Measurements from ENCODE around the gene PTCHD1. TPM values are rescaled to one million over a fixed set of nuclear protein-coding genes. Genes with fewer than 3 reads are reported as not detected.

The PTCHD1 gene
- total RNA-seq, 1 experiment from 2014 or later = 1.4 TPM

- ChIA-PET POLR2A (no interaction called here), CTCF (no interaction called here)
- DNase-seq (ENCODE audit: low read depth, low spot score) (no peak), ATAC-seq (no peak)
- Histone ChIP-seq H3K9me3 (ENCODE audit: control insufficient read depth, insufficient read depth, low read depth, low read length) (no peaks in the 10 kb centered on the region), H3K36me3 (ENCODE audit: control insufficient read depth, insufficient read depth, low read length) (no peaks in the 10 kb centered on the region), H3K4me1 (ENCODE audit: control insufficient read depth, insufficient read depth, low read length) (no peaks in the 10 kb centered on the region), H3K4me3 (ENCODE audit: low read depth in 2 of 2, low read length in 2 of 2) (no peak overlapping the region), H3K27ac (ENCODE audit: low read length) (no peak overlapping the region), H3K27me3 (ENCODE audit: control insufficient read depth, insufficient read depth, low read length) (no peaks in the 10 kb centered on the region)
- intact Hi-C loops (cut with micrococcal nuclease; ENCODE audit: unreplicated experiment) (no loop called here), in situ Hi-C loops (cut with HindIII; ENCODE audit: low pct_unique_long_range_greater_than_20kb, low sequenced_read_pairs) (no loop called here)
- TF ChIP-seq REST (IDR thresholded peaks at IDR 0.05; ENCODE audit: insufficient read depth in 1 of 2, low read depth in 2 of 2, low read length in 1 of 2) (no peak), CTCF (IDR thresholded peaks at IDR 0.05) (no peak), SIN3A (IDR thresholded peaks at IDR 0.05; ENCODE audit: borderline replicate concordance, insufficient read depth, low read depth, low read length) (no peak), TCF7L2 (IDR thresholded peaks at IDR 0.05; ENCODE audit: low read depth, low read length) (no peak)
- no TSS peak for BruUV-seq (replicated peaks)
Measured at GRCh38 chrX:23394421-23394820, 59.8 kb downstream of the PTCHD1 start.

GRCh38 chrX:23396263-23396662, 61.6 kb downstream of the PTCHD1 start:
- Histone ChIP-seq H3K36me3 (ENCODE audit: control insufficient read depth, insufficient read depth, low read length) (no peaks in the 10 kb centered on the region), H3K9me3 (ENCODE audit: control insufficient read depth, insufficient read depth, low read depth, low read length) (no peaks in the 10 kb centered on the region), H3K4me1 (ENCODE audit: control insufficient read depth, insufficient read depth, low read length) (no peaks in the 10 kb centered on the region), H3K27me3 (ENCODE audit: control insufficient read depth, insufficient read depth, low read length) (no peaks in the 10 kb centered on the region), H3K27ac (ENCODE audit: low read length) (no peak overlapping the region), H3K4me3 (ENCODE audit: low read depth in 2 of 2, low read length in 2 of 2) (no peak overlapping the region)
- in situ Hi-C loops (cut with HindIII; ENCODE audit: low pct_unique_long_range_greater_than_20kb, low sequenced_read_pairs) (no loop called here), intact Hi-C loops (cut with micrococcal nuclease; ENCODE audit: unreplicated experiment) (no loop called here)
- TF ChIP-seq REST (IDR thresholded peaks at IDR 0.05; ENCODE audit: insufficient read depth in 1 of 2, low read depth in 2 of 2, low read length in 1 of 2) (no peak), TCF7L2 (IDR thresholded peaks at IDR 0.05; ENCODE audit: low read depth, low read length) (no peak), CTCF (IDR thresholded peaks at IDR 0.05) (no peak), SIN3A (IDR thresholded peaks at IDR 0.05; ENCODE audit: borderline replicate concordance, insufficient read depth, low read depth, low read length) (no peak), POLR2AphosphoS5 (IDR thresholded peaks at IDR 0.05; ENCODE audit: low read depth, low read length) (no peak)
- no peak for ATAC-seq
- CTCF ChIA-PET = no interaction called here
- DNase-seq (ENCODE audit: low read depth, low spot score) = no peak
- POLR2A ChIA-PET = no interaction called here
- BruUV-seq (replicated peaks) = no TSS peak

Data from Panc1 (cell line).